ENCODE data around the gene IDI1.

DNA sequence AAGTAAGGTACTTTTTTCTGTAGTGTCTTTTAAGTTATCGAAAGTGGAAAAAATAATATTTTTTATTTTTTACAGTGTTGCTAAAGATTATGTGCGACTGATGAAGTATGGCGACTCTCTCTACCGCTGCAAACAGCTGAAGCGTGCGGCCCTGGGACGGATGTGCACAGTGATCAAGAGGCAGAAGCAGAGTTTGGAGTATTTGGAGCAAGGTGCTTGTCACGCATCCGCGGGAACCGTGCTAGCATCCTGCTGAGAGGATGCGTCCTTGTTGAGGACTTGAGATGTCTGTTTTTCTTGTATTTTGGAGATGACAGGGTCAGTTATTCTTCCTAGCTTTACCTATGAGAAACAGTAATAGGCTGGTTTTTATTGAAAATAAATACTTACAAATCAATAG, 52.9 kb downstream of the IDI1 start:
- no peak for TF ChIP-seq SUZ12 (IDR thresholded peaks at IDR 0.05; ENCODE audit: extremely low read depth, insufficient read depth, insufficient read length)
- TF ChIP-seq YY1 (IDR thresholded peaks at IDR 0.05; ENCODE audit: insufficient read depth, insufficient read length), result no peak
- no peak for TF ChIP-seq ZNF274 (IDR thresholded peaks at IDR 0.05; ENCODE audit: low read depth, low read length)
